Stromal cell of bone marrow (primary cell): ENCODE data around the gene OR5A2.
"Not testable (repeated sequence)": the region's sequence is repeated elsewhere in the genome, so short reads cannot be mapped to it uniquely, and the experiment has no call there.

Experiments used
- DNase-seq: peaks from one replicate; pipeline ENCODE4 v3.0.0-alpha.2; 2012; ENCODE audit warnings: low read depth

Gene OR5A2

DNA sequence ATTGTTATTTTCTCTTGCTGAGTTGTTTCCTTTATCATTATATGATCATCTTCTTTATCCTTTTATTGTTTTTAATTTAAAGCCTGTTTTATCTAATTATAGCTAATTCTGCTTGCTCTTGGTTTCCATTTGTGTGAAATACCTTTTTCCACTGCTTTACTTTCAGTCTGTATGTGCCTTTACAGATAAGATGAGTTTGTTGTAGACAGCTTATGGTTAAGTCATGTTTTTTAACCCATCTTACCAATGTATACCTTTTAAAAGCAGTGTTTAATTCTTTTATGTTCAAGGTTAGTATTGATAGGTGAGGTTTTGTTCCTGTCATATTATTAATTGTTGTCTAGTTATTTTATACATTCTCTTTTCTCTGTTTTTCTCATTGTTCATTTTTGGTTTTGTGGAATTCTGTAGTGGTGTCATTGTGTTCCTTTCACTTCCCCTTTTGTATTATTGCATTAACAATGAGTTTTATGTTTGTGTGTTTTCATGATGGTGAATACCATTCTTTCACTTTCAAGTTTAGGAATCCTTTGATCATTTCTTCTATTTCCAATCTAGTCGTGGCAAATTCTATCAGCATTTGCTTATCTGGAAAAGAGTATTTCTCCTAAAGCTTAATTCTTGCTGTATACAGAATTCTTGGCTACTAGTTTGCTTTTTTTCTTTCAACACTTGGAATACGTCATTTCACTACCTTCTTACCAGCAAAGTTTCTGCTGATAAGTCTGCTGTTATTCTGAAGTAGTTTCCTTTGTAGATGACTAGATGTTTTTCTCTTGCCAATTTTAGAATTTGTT, 45.8 kb downstream of the OR5A2 start:
- no peak for DNase-seq

DNA sequence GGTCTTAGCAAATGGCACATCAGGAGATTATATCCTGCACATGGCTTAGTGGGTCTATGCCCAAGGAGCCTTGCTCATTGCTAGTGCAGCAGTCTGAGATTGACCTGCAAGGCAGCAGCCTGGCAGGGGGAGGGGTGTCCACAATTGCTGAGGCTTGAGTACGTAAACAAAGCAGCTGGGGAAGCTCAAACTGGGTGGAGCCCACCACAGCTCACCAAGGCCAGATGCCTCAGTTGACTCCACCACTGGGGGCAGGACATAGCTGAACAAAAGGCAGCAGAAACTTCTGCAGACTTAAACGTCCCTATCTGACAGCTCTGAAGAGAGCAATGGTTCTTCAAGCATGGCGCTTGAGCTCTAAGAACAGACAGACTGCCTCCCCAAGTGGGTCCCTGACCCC, 53.9 kb downstream of the OR5A2 start:
- DNase-seq = not testable (repeated sequence)

DNA sequence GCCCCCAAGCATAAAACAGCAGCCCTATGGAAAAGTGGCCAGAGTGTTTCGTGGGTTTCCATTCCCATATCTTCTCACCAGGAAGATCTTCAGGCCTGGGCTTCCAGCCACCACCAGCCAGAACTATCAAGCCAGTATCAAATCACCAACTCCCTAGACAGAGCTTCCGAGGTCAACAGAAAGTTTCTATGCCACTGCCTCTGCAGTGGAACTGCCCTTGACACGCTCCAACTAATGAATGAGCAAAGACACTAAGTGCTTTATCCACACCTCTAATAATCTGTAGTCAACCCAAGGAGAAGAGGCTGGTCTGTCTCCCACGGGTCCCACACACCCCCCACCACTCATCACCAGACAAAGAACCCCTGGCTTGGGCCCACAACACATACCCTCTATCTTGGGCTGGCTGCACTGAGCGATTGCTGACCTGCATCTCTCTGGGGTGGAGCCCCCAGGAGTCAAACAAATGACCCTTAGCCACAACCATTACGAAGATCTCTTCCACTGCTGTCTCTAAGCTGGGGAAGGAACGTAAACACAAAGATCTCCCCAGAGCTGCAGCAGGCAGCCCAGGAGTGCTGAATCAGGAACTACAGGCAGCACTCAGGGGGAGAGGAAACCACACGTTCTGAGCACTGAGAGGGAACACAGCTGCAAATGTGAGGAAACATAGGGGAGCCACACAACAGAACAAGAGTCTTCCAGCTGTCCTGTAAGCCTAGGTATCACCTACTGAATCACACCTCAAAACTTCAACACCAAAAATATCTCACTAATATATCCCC, 57.8 kb downstream of the OR5A2 start:
- no peak for DNase-seq
